Rectal smooth muscle tissue (tissue), 1 donor: Measurements from ENCODE around the gene CCNL2.
"Not testable (repeated sequence)": the region's sequence is repeated elsewhere in the genome, so short reads cannot be mapped to it uniquely, and the experiment has no call there.

Experiments
- H3K27ac ChIP-seq: one replicate; pipeline ENCODE4 v1.7.0; 2013; ENCODE audit warnings: low read depth, low read length, inconsistent platforms
- H3K27me3 ChIP-seq: one replicate; pipeline ENCODE4 v1.7.0; 2013; ENCODE audit warnings: low read length; ENCODE audit not compliant: control insufficient read depth, insufficient read depth
- H3K36me3 ChIP-seq: one replicate; pipeline ENCODE4 v1.7.0; 2013; ENCODE audit warnings: low read length; ENCODE audit not compliant: control insufficient read depth, insufficient read depth
- H3K4me1 ChIP-seq: one replicate; pipeline ENCODE4 v1.7.0; 2013; ENCODE audit warnings: low read length; ENCODE audit not compliant: control insufficient read depth, insufficient read depth
- H3K4me3 ChIP-seq: one replicate; pipeline ENCODE4 v1.7.0; 2013; ENCODE audit warnings: low read length
- H3K9ac ChIP-seq: one replicate; pipeline ENCODE4 v1.7.0; 2013; ENCODE audit warnings: low read length

The CCNL2 gene

GRCh38 chr1:1399187-1399871 is at the start of gene CCNL2:
Gene CCNL2 (minus strand): TSS chr1:1399335. CDS start chr1:1399306, 29 bp downstream.
- H3K9ac ChIP-seq, result peak within 1 kb of the TSS; percentile 94
- H3K4me1 ChIP-seq, result peaks cover 14% of the 10 kb centered on the region
- H3K4me3 ChIP-seq, result peak within 1 kb of the TSS; percentile 98
- H3K27me3 ChIP-seq, result no peaks in the 10 kb centered on the region
- H3K36me3 ChIP-seq, result peaks cover 26% of the 10 kb centered on the region
- peak within 1 kb of the TSS; percentile 91 for H3K27ac ChIP-seq

- not testable (repeated sequence) for H3K4me1 ChIP-seq, H3K36me3 ChIP-seq, H3K27ac ChIP-seq, H3K27me3 ChIP-seq, H3K4me3 ChIP-seq, H3K9ac ChIP-seq
These were observed 47.5 kb upstream of the CCNL2 start for GRCh38 chr1:1446631-1447030.

- Histone ChIP-seq H3K27ac (no peak overlapping the region), H3K4me1 (peaks cover 4% of the 10 kb centered on the region), H3K27me3 (no peaks in the 10 kb centered on the region), H3K36me3 (no peaks in the 10 kb centered on the region), H3K9ac (no peak overlapping the region), H3K4me3 (no peak overlapping the region)
These were observed 43.1 kb upstream of the CCNL2 start for GRCh38 chr1:1442069-1442770.

- Histone ChIP-seq H3K4me1 (peaks cover 6% of the 10 kb centered on the region), H3K9ac (no peak overlapping the region), H3K4me3 (no peak overlapping the region), H3K27ac (no peak overlapping the region), H3K27me3 (no peaks in the 10 kb centered on the region), H3K36me3 (no peaks in the 10 kb centered on the region)
These were observed 42.1 kb upstream of the CCNL2 start for GRCh38 chr1:1441002-1441888.

GRCh38 chr1:1440262-1441001 is 41.3 kb upstream of the CCNL2 start:
- Histone ChIP-seq H3K9ac (no peak overlapping the region), H3K36me3 (no peaks in the 10 kb centered on the region), H3K27ac (no peak overlapping the region), H3K4me3 (no peak overlapping the region), H3K27me3 (no peaks in the 10 kb centered on the region), H3K4me1 (peaks cover 6% of the 10 kb centered on the region)

- Histone ChIP-seq H3K36me3 (no peaks in the 10 kb centered on the region), H3K9ac (no peak overlapping the region), H3K4me1 (peaks cover 11% of the 10 kb centered on the region)
These were observed 40.6 kb upstream of the CCNL2 start for GRCh38 chr1:1439546-1440261.

GRCh38 chr1:1438531-1439381 is 39.6 kb upstream of the CCNL2 start:
- H3K36me3 ChIP-seq, result no peaks in the 10 kb centered on the region
- H3K27me3 ChIP-seq, result no peaks in the 10 kb centered on the region
- H3K4me1 ChIP-seq, result peaks cover 20% of the 10 kb centered on the region
- H3K4me3 ChIP-seq, result no peak overlapping the region
- H3K9ac ChIP-seq, result no peak overlapping the region
- H3K27ac ChIP-seq, result no peak overlapping the region

More at GRCh38 chr1:1439546-1440261, 40.6 kb upstream of the CCNL2 start:
- no peaks in the 10 kb centered on the region for H3K27me3 ChIP-seq
- no peak overlapping the region for H3K4me3 ChIP-seq
- H3K27ac ChIP-seq, result no peak overlapping the region

GRCh38 chr1:1437904-1438376 is 38.8 kb upstream of the CCNL2 start:
- no peak overlapping the region for H3K4me3 ChIP-seq
- H3K4me1 ChIP-seq, result peaks cover 28% of the 10 kb centered on the region
- H3K27me3 ChIP-seq, result no peaks in the 10 kb centered on the region
- no peaks in the 10 kb centered on the region for H3K36me3 ChIP-seq
- H3K9ac ChIP-seq, result no peak overlapping the region
- H3K27ac ChIP-seq, result no peak overlapping the region

- Histone ChIP-seq H3K4me1 (peaks cover 32% of the 10 kb centered on the region), H3K27me3 (no peaks in the 10 kb centered on the region), H3K27ac (peak overlapping the region; percentile 18), H3K4me3 (peak overlapping the region; percentile 4), H3K9ac (no peak overlapping the region), H3K36me3 (no peaks in the 10 kb centered on the region)
These were observed 38.1 kb upstream of the CCNL2 start for GRCh38 chr1:1437033-1437903.

- peak overlapping the region; percentile 18 for H3K27ac ChIP-seq
- H3K9ac ChIP-seq, result no peak overlapping the region
- H3K4me3 ChIP-seq, result peak overlapping the region; percentile 62
- H3K36me3 ChIP-seq, result no peaks in the 10 kb centered on the region
- H3K27me3 ChIP-seq, result no peaks in the 10 kb centered on the region
- H3K4me1 ChIP-seq, result peaks cover 35% of the 10 kb centered on the region
These were observed 37.5 kb upstream of the CCNL2 start for GRCh38 chr1:1436630-1437032.
